22Rv1 (cell line): ENCODE results near the gene TSPAN5.

Experiments
- CTCF ChIP-seq: fragments of 450-650 bp; IDR thresholded peaks from 2 replicates; pipeline ENCODE4 v1.5.1; 2017; ENCODE audit warnings: mild to moderate bottlenecking
- ZFX ChIP-seq: fragments of 450-650 bp; IDR thresholded peaks from 2 replicates; pipeline ENCODE4 v1.6.1; 2017; ENCODE audit warnings: antibody characterized with exemption, borderline replicate concordance

GRCh38 chr4:98515470-98515809 is 143.0 kb downstream of the TSPAN5 start:
- TF ChIP-seq CTCF (no peak), ZFX (no peak)
